Peyer's patch (tissue), 4 donors: Measurements from ENCODE around the gene PATJ. TPM values are rescaled to one million over a fixed set of nuclear protein-coding genes. Genes with fewer than 3 reads are reported as not detected.
A peak's percentile ranks its signal among the peaks of the same experiment; 100 is the strongest.
"Not testable (repeated sequence)": the region's sequence is repeated elsewhere in the genome, so short reads cannot be mapped to it uniquely, and the experiment has no call there.

Source experiments
- DNase-seq, 3 donors: peaks; one replicate each; pipeline ENCODE4 v3.0.0-alpha.2; 2017 to 2019
- H3K27ac ChIP-seq, 4 donors: fragments of 200-600 bp; sonication (generic); one replicate each; pipeline ENCODE4 v1.5.1; 2016 to 2019
- H3K27me3 ChIP-seq, 2 donors: fragments of 200-600 bp; sonication (generic); one replicate each; pipeline ENCODE4 v1.5.1; 2019
- H3K36me3 ChIP-seq, 3 donors: fragments of 200-600 bp; sonication (generic); one replicate each; pipeline ENCODE4 v1.5.1; 2016 to 2019
- H3K4me1 ChIP-seq, 4 donors: fragments of 200-600 bp; sonication (generic); one replicate each; pipeline ENCODE4 v1.5.1; 2016 to 2019
- H3K4me3 ChIP-seq, 4 donors: fragments of 200-600 bp; sonication (generic); 1 replicate in 3 of 4; 2 replicates in 1 of 4; pipeline ENCODE4 v1.5.1; 2016 to 2019; ENCODE audit warnings: mild to moderate bottlenecking in 1 of 4
- H3K9me3 ChIP-seq, 4 donors: fragments of 200-600 bp; sonication (generic); one replicate each; pipeline ENCODE4 v1.5.1; 2016 to 2019; ENCODE audit warnings: mild to moderate bottlenecking in 1 of 4
- CTCF ChIP-seq, 6 experiments: fragments of 450-650 bp in 4 of 6; fragments of 200-600 bp in 2 of 6; sonication (generic) in 1 of 6; IDR thresholded peaks; one replicate each; pipeline ENCODE4 v1.5.1; 2017 to 2019; ENCODE audit warnings: antibody characterized with exemption in 6 of 6, mild to moderate bottlenecking in 3 of 6, moderate library complexity in 1 of 6
- POLR2A ChIP-seq, 2 donors: fragments of 450-650 bp; IDR thresholded peaks; one replicate each; pipeline ENCODE4 v1.5.1; 2017; ENCODE audit warnings: antibody characterized with exemption in 2 of 2, mild to moderate bottlenecking in 2 of 2, moderate library complexity in 2 of 2
- total RNA-seq, 4 donors: library from RNA; depleted of rRNA; stranded (reverse); fragments of >200 nt; gene quantifications; one replicate each; pipeline ENCODE4 v1.1.0, GENCODE V29; 2016

PATJ gene
- total RNA-seq, 4 donors from 2014 or later: 142 to 153 (median 153) TPM

DNA sequence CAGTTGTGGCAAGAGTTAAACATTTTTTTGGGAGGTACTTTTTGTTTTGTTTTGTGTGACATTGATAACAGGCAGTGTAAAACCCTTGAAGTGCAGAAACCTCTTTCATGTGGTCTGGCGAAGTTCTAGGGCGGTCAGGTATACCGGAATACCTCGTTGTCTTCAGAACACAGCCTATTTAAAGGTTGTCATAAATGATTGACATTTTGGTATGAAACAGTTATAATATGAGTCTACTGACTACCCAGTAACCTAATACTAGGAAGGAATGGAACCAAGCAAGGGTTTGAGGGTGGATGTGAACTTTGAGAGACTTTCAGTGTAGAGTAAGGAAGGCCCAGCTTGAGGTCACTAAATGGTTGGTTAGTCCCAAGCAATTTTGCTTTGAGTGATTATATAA lies 40.5 kb downstream of the PATJ start:
- peak in 2 of 3 donors; percentile 51 to 74 for DNase-seq
- no peaks in the 10 kb centered on the region for H3K4me1 ChIP-seq
- H3K27ac ChIP-seq: peak overlapping the region in 1 of 4 donors; percentile 3
- TF ChIP-seq POLR2A (IDR thresholded peaks at IDR 0.05) (no peak), CTCF (IDR thresholded peaks at IDR 0.05) (no peak)
- H3K27me3 ChIP-seq: no peaks in the 10 kb centered on the region
- H3K9me3 ChIP-seq: no peaks in the 10 kb centered on the region
- H3K36me3 ChIP-seq: peaks cover 0 to 11% (median 0%) of the 10 kb centered on the region in 3 donors
- H3K4me3 ChIP-seq: no peak overlapping the region

- TF ChIP-seq CTCF (IDR thresholded peaks at IDR 0.05): no peak
- TF ChIP-seq POLR2A (IDR thresholded peaks at IDR 0.05): no peak
- H3K9me3 ChIP-seq: no peaks in the 10 kb centered on the region
- H3K27me3 ChIP-seq: no peaks in the 10 kb centered on the region
These were observed 42.4 kb downstream of the PATJ start for GRCh38 chr1:61784726-61785125.

DNA sequence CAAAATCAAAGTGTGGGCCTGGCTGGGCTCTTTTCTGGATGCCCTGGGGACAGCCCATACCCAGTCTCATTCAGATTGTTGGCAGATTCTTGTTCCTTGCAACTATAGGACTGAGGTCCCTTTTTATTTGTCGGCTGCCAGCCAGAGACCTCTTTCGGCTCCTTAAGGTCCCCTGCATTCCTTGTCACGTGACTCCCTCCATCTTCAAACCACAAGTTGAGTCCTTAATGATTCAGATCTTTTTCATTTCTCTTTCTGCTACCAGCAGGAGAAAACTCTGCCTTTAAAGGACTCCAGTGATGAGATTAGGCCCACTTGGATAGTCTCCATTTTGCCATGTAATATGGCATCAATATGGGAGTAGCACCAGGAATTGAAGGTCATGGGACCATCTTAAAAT lies 48.6 kb downstream of the PATJ start:
- H3K27ac ChIP-seq: no peak overlapping the region
- H3K9me3 ChIP-seq: no peaks in the 10 kb centered on the region
- H3K4me1 ChIP-seq: no peaks in the 10 kb centered on the region
- peaks cover 0 to 34% (median 0%) of the 10 kb centered on the region in 3 donors for H3K36me3 ChIP-seq
- no peak for DNase-seq
- H3K27me3 ChIP-seq: no peaks in the 10 kb centered on the region
- TF ChIP-seq CTCF (IDR thresholded peaks at IDR 0.05) (no peak), POLR2A (IDR thresholded peaks at IDR 0.05) (no peak)
- no peak overlapping the region for H3K4me3 ChIP-seq

More at GRCh38 chr1:61784726-61785125, 42.4 kb downstream of the PATJ start:
- H3K36me3 ChIP-seq: peaks cover 0 to 30% (median 0%) of the 10 kb centered on the region in 3 donors
- no peak for DNase-seq
- H3K4me1 ChIP-seq: no peaks in the 10 kb centered on the region
- no peak overlapping the region for H3K4me3 ChIP-seq
- H3K27ac ChIP-seq: no peak overlapping the region

DNA sequence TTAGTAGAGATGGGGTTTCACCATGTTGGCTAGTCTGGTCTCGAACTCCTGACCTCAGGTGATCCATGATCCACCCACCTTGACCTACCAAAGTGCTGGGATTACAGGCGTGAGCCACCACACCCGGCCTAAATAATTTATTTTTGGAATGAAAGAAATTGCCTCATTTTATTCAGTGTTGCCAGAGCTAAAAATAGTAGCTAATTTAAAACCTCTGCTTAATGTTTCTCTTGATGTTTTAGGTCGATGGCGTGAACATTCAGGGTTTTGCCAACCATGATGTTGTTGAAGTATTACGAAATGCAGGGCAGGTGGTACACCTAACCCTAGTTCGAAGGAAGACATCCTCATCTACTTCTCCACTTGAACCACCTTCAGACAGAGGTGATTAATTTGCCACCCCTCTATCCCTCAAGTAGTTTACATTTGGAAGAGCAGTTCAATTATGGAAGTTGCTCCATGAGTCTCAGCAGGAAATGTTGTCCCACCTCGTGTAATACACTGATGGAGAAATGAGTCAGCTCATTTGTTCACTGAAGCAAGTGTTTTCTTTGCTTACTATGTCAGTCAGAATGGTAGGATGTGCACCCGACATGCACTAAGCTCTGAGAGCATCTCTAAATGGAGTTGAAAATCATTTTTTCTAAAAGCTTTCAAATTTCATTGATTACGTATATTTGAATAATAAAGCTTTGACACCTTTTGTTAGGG lies 54.9 kb downstream of the PATJ start:
- H3K36me3 ChIP-seq: peaks cover 0 to 29% (median 0%) of the 10 kb centered on the region in 3 donors
- TF ChIP-seq CTCF (IDR thresholded peaks at IDR 0.05): no peak
- no peak for TF ChIP-seq POLR2A (IDR thresholded peaks at IDR 0.05)

DNA sequence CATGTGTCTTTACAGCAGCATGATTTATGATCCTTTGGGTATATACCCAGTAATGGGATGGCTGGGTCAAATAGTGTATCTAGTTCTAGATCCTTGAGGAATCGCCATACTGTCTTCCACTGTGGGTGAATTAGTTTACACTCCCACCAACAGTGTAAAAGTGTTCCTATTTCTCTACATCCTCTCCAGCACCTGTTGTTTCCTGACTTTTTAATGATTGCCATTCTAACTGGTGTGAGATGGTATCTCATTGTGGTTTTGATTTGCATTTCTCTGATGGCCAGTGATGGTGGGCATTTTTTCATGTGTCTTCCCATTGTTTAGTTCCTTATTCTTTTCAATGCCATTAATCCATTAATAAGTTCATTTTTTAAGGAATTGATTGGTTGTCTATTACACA lies 58.8 kb downstream of the PATJ start:
- peaks cover 0 to 34% (median 0%) of the 10 kb centered on the region in 3 donors for H3K36me3 ChIP-seq
- not testable (repeated sequence) for H3K4me1 ChIP-seq, H3K4me3 ChIP-seq, DNase-seq, H3K27me3 ChIP-seq, H3K9me3 ChIP-seq, H3K27ac ChIP-seq

More for the DNA sequence above, 54.9 kb downstream of the PATJ start:
- Histone ChIP-seq H3K9me3 (no peaks in the 10 kb centered on the region), H3K4me1 (no peaks in the 10 kb centered on the region), H3K27ac (no peak overlapping the region), H3K27me3 (no peaks in the 10 kb centered on the region), H3K4me3 (no peak overlapping the region)
- no peak for DNase-seq

DNA sequence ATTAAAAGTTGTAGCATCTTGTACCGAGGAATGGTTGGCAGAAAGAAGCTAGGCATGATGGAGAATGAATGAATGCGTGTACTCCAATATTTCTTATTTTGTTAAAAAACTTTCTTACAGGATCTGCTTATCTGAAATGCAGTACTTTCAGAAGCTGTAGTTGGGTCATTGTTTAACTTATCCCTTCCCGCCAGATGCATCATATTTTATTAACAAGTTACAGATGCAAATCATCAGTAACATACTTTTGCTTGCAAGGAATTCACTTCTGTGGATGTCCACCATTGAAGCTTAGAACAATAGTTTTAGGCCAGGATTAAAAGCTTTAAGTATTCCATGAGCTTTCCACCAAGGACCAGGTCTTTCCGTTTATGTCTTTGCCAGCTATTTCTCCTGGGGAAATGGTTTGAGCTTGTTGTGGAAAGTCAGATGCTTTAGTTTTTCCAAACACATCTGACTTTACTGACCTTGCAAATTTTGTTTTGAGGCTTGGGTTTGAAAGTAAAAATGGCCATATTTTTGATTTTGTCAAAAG lies 65.4 kb downstream of the PATJ start:
- no peak for DNase-seq
- H3K4me3 ChIP-seq: no peak overlapping the region
- no peak overlapping the region for H3K27ac ChIP-seq
- no peaks in the 10 kb centered on the region for H3K4me1 ChIP-seq
- no peak for TF ChIP-seq POLR2A (IDR thresholded peaks at IDR 0.05)
- no peak for TF ChIP-seq CTCF (IDR thresholded peaks at IDR 0.05)
- H3K9me3 ChIP-seq: no peaks in the 10 kb centered on the region
- H3K27me3 ChIP-seq: no peaks in the 10 kb centered on the region
- H3K36me3 ChIP-seq: peaks cover 0 to 30% (median 0%) of the 10 kb centered on the region in 3 donors
